Sigmoid colon (tissue), 4 donors: Measurements from ENCODE around the gene KIF4A.

Experiments used
- CTCF ChIP-seq, 4 experiments: fragments of 450-650 bp in 3 of 4; fragments of 200-600 bp in 1 of 4; IDR thresholded peaks; one replicate each; pipeline ENCODE4 v1.5.1; 2016 to 2019; ENCODE audit warnings: antibody characterized with exemption in 4 of 4, mild to moderate bottlenecking in 3 of 4, moderate library complexity in 2 of 4
- EP300 ChIP-seq, 4 donors: sonication (generic); formaldehyde crosslinking; IDR thresholded peaks; one replicate each; pipeline ENCODE4 v1.6.1; 2017; ENCODE audit warnings: antibody characterized with exemption in 4 of 4
- POLR2A ChIP-seq, 2 donors: fragments of 450-650 bp; IDR thresholded peaks; one replicate each; pipeline ENCODE4 v1.6.1; 2016; ENCODE audit warnings: antibody characterized with exemption in 2 of 2, mild to moderate bottlenecking in 2 of 2, moderate library complexity in 2 of 2
- POLR2AphosphoS5 ChIP-seq, 4 donors: sonication (generic); formaldehyde crosslinking; IDR thresholded peaks; one replicate each; pipeline ENCODE4 v1.6.1; 2017; ENCODE audit warnings: antibody characterized with exemption in 4 of 4

DNA sequence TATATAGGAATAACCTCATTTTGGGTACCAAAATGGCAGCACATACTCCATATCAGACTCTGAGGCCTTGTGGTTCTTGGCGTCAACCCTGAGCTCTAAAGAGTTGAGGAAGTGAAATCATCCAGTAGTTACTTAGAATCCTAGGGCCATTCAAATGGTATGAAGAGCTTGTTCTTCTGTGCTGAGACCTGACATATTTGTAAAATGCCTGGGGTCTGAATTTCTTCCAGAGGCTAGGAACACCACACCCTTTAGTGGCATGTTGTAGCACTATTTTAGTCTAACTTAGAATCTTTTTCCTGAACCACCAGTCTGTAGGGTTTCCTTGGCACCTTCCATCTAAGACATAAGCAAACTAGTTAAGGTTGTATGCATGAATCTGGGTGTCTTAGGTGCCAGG is 115.1 kb downstream of the KIF4A start:
- no peak for TF ChIP-seq CTCF (IDR thresholded peaks at IDR 0.05)
- TF ChIP-seq POLR2A (IDR thresholded peaks at IDR 0.05), result no peak
- TF ChIP-seq POLR2AphosphoS5 (IDR thresholded peaks at IDR 0.05), result no peak
- TF ChIP-seq EP300 (IDR thresholded peaks at IDR 0.05), result no peak
